MM.1S (cell line): ENCODE data around the gene TAB2.

Experiments
- DNase-seq: peaks from one replicate; pipeline ENCODE4 v3.0.0-alpha.2; 2015
- H2AFZ ChIP-seq: fragments of 300-600 bp; sonication (generic); 2 replicates; pipeline ENCODE4 v1.6.0; 2016; ENCODE audit warnings: antibody characterized with exemption, low read length
- H3F3A ChIP-seq: fragments of 300-600 bp; sonication (generic); 2 replicates; pipeline ENCODE4 v1.6.1; 2016; ENCODE audit warnings: mild to moderate bottlenecking, antibody characterized with exemption, low read length, moderate library complexity, mixed read lengths; ENCODE audit not compliant: insufficient read depth
- H3K27ac ChIP-seq: fragments of 300-600 bp; sonication (generic); 2 replicates; pipeline ENCODE4 v1.5.1; 2016; ENCODE audit warnings: mild to moderate bottlenecking, low read length
- H3K27me3 ChIP-seq: fragments of 300-600 bp; sonication (generic); replicated peaks from 2 replicates; pipeline ENCODE4 v1.6.0; 2016; ENCODE audit warnings: low read length; ENCODE audit not compliant: insufficient read depth
- H3K36me3 ChIP-seq: fragments of 300-600 bp; sonication (generic); replicated peaks from 2 replicates; pipeline ENCODE4 v1.6.1; 2016; ENCODE audit warnings: mild to moderate bottlenecking, low read length, mixed read lengths; ENCODE audit not compliant: insufficient read depth
- H3K4me1 ChIP-seq: fragments of 300-600 bp; sonication (generic); 2 replicates; pipeline ENCODE4 v1.6.1; 2016; ENCODE audit warnings: low read length, mixed read lengths
- H3K4me2 ChIP-seq: fragments of 300-600 bp; sonication (generic); 2 replicates; pipeline ENCODE4 v1.6.0; 2016; ENCODE audit warnings: low read depth, low read length
- H3K4me3 ChIP-seq: fragments of 300-600 bp; sonication (generic); 2 replicates; pipeline ENCODE4 v1.5.1; 2016; ENCODE audit warnings: low read length, mixed read lengths
- H3K79me2 ChIP-seq: fragments of 300-600 bp; sonication (generic); 2 replicates; pipeline ENCODE4 v1.6.1; 2016; ENCODE audit warnings: mixed run types, low read length, mixed read lengths
- H3K9ac ChIP-seq: fragments of 300-600 bp; sonication (generic); 2 replicates; pipeline ENCODE4 v1.6.1; 2016; ENCODE audit warnings: low read length, mixed read lengths
- H3K9me2 ChIP-seq: fragments of 300-600 bp; sonication (generic); replicated peaks from 2 replicates; pipeline ENCODE4 v1.6.1; 2016; ENCODE audit warnings: mild to moderate bottlenecking, low read length, mixed read lengths; ENCODE audit not compliant: insufficient read depth
- H3K9me3 ChIP-seq: fragments of 300-600 bp; sonication (generic); replicated peaks from 2 replicates; pipeline ENCODE4 v1.6.1; 2016; ENCODE audit warnings: mild to moderate bottlenecking, low read length, mixed read lengths; ENCODE audit not compliant: insufficient read depth
- H4K20me1 ChIP-seq: fragments of 300-600 bp; sonication (generic); 2 replicates; pipeline ENCODE4 v1.6.1; 2016; ENCODE audit warnings: mild to moderate bottlenecking, low read length, moderate library complexity, mixed read lengths; ENCODE audit not compliant: insufficient read depth
- CTCF ChIP-seq: fragments of 300-600 bp; sonication (generic); IDR thresholded peaks from 2 replicates; pipeline ENCODE4 v1.5.1; 2016; ENCODE audit warnings: antibody characterized with exemption, low read length, mixed read lengths
- EZH2 ChIP-seq: fragments of 300-600 bp; sonication (generic); optimal IDR thresholded peaks from 2 replicates; pipeline ENCODE3; 2017; ENCODE audit warnings: low read depth, mild to moderate bottlenecking, antibody characterized with exemption, low read length, mixed read lengths
- EZH2phosphoT487 ChIP-seq: fragments of 300-600 bp; sonication (generic); IDR thresholded peaks from 2 replicates; pipeline ENCODE4 v1.6.1; 2018; ENCODE audit warnings: antibody characterized with exemption, low read length

TAB2 gene

GRCh38 chr6:149354009-149354408, 36.5 kb downstream of the TAB2 start:
- Histone ChIP-seq H3K27me3 (no peaks in the 10 kb centered on the region), H3K36me3 (no peaks in the 10 kb centered on the region), H3K9me3 (no peaks in the 10 kb centered on the region), H3K4me3 (no peak overlapping the region), H4K20me1 (no peaks in the 10 kb centered on the region), H3F3A (no peaks in the 10 kb centered on the region), H3K4me2 (no peak overlapping the region), H2AFZ (no peak overlapping the region), H3K27ac (no peak overlapping the region), H3K4me1 (no peaks in the 10 kb centered on the region), H3K9me2 (no peaks in the 10 kb centered on the region), H3K79me2 (peaks cover 47% of the 10 kb centered on the region), H3K9ac (no peak overlapping the region)
- DNase-seq, result no peak
- TF ChIP-seq EZH2phosphoT487, result no peak
- TF ChIP-seq EZH2, result no peak
- no peak for TF ChIP-seq CTCF

- Histone ChIP-seq H3K4me1 (no peaks in the 10 kb centered on the region), H3K4me2 (no peak overlapping the region), H3K9me3 (no peaks in the 10 kb centered on the region), H2AFZ (no peak overlapping the region), H3K36me3 (no peaks in the 10 kb centered on the region), H3K27me3 (no peaks in the 10 kb centered on the region), H3K9me2 (no peaks in the 10 kb centered on the region), H3K9ac (no peak overlapping the region), H3K4me3 (no peak overlapping the region), H4K20me1 (no peaks in the 10 kb centered on the region), H3F3A (no peaks in the 10 kb centered on the region), H3K27ac (no peak overlapping the region), H3K79me2 (peaks cover 58% of the 10 kb centered on the region)
- DNase-seq, result no peak
- TF ChIP-seq EZH2, result no peak
- no peak for TF ChIP-seq CTCF
- TF ChIP-seq EZH2phosphoT487, result no peak
Measured at GRCh38 chr6:149356081-149356750, 38.7 kb downstream of the TAB2 start.

- H3K79me2 ChIP-seq, result peaks cover 61% of the 10 kb centered on the region
Measured at GRCh38 chr6:149357726-149358538, 40.4 kb downstream of the TAB2 start.

More at GRCh38 chr6:149357726-149358538, 40.4 kb downstream of the TAB2 start:
- Histone ChIP-seq H3F3A (no peaks in the 10 kb centered on the region), H3K27me3 (no peaks in the 10 kb centered on the region), H3K4me2 (no peak overlapping the region), H4K20me1 (no peaks in the 10 kb centered on the region), H3K9me3 (no peaks in the 10 kb centered on the region), H3K9me2 (no peaks in the 10 kb centered on the region), H3K9ac (no peak overlapping the region), H3K36me3 (no peaks in the 10 kb centered on the region), H3K4me1 (no peaks in the 10 kb centered on the region), H3K27ac (no peak overlapping the region), H3K4me3 (no peak overlapping the region), H2AFZ (no peak overlapping the region)
- no peak for TF ChIP-seq CTCF
- TF ChIP-seq EZH2phosphoT487, result no peak
- TF ChIP-seq EZH2, result no peak
- DNase-seq, result no peak
